NCI-H774 (cell line): ENCODE results near the gene NLRP7.
"Not testable (repeated sequence)": the region's sequence is repeated elsewhere in the genome, so short reads cannot be mapped to it uniquely, and the experiment has no call there.

Experiments
- DNase-seq: peaks from one replicate; lab custom pipeline; 2025; lab: John Stamatoyannopoulos, UW

NLRP7 gene

GRCh38 chr19:54947381-54947780 is at the start of gene NLRP7:
Gene NLRP7 (minus strand): TSS chr19:54947530.
- no peak for DNase-seq

- no peak for DNase-seq
Observed at GRCh38 chr19:54995561-54995960, 48.2 kb upstream of the NLRP7 start.

DNA sequence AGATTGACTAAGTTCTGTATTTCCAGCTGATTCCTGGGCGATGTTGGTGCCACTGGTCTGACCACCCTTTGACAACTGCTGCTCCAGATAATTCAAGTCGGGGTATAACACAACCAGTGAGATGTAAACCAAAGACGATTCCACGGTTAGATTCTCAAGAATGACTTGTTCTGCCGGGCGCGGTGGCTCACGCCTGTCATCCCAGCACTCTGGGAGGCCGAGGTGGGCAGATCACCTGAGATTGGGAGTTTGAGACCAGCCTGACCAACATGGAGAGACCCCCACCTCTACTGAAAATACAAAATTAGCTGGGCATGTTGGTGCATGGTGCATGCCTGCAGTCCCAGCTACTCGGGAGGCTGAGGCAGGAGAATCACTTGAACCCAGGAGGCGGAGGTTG is 42.2 kb upstream of the NLRP7 start:
- DNase-seq: not testable (repeated sequence)

DNA sequence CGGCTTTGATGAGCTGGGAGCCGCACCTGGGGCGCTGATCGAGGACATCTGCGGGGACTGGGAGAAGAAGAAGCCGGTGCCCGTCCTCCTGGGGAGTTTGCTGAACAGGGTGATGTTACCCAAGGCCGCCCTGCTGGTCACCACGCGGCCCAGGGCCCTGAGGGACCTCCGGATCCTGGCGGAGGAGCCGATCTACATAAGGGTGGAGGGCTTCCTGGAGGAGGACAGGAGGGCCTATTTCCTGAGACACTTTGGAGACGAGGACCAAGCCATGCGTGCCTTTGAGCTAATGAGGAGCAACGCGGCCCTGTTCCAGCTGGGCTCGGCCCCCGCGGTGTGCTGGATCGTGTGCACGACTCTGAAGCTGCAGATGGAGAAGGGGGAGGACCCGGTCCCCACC is 35.2 kb upstream of the NLRP7 start:
- DNase-seq: not testable (repeated sequence)

DNA sequence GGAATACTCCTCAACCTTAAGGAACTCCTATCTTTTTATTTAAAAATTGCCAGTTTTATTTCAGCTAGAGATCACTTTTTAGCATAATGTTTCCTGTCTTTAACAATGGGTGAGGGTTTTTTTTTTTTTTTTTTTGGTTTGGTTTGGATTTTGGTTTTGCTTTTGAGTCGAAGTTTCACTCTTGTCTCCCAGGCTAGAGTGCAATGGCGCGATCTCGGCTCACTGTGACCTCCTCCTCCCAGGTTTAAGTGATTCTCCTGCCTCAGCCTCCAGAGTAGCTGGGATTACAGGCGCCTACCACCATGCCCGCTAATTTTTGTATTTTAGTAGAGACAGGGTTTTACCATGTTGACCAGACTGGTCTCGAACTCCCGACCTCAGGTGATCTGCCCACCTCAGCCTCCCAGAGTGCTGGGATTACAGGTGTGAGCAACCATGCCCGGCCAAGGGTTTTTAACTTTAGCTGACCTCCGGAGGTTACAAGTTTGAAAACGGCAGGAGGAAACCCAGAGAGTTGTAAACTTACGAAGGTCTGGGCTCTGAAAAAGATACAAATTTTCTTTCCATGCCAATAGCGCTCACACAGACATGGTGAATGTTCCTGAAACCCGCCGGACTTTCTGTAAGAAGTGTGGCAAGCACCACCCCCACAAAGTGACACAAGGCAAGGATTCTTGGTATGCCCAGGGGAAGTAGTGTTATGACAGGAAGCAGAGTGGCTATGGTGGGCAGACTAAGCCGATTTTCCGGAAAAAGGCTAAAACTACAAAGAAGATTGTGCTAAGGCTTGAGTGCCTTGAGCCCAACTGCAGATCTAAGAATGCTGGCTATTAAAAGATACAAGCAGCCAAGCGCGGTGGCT is 26.1 kb upstream of the NLRP7 start:
- DNase-seq: not testable (repeated sequence)

- DNase-seq: not testable (repeated sequence)
Observed at GRCh38 chr19:54971446-54971845, 24.1 kb upstream of the NLRP7 start.

- DNase-seq: no peak
Observed at GRCh38 chr19:54969647-54970046, 22.3 kb upstream of the NLRP7 start.

DNA sequence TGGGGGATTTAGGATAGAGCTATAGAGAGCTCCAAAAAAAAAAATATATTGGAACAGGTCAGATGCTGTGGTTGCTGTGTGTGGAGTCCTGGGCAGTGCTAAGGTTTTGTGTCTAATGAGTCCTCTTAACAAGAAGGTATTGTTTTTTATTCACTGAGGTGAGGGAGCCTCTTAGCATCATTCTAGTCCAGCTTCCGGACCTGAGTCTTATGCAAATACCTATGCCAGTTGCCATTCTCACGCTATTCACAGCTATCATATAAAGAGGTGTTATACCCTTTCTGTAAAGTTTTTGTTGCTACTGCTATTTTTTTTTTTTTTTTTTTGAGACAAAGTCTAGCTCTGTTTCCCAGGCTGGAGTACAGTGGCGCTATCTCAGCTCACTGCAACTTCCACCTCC is 20.3 kb upstream of the NLRP7 start:
- DNase-seq: no peak

DNA sequence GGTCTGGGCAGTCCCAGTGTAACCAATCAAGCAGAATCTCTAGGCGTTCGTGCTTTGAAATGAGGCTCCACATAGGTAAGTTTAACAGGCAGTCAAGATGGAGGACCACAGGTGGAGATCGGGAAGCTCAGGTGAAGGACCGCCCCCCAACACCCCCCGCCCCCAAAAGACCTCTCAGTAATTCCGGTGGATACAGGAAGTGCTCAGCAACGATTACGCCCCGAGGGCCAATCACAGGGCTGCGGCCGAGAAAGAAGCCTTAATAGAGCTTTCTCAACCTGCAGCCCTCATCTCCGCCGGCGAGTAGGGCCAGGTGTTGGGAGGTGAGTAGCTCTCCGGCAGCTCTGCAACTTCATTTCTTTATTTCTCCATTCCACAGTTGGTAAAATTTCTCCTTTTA is 17.7 kb upstream of the NLRP7 start:
- DNase-seq: not testable (repeated sequence)

- DNase-seq: no peak
Observed at GRCh38 chr19:54959840-54960239, 12.5 kb upstream of the NLRP7 start.

GRCh38 chr19:54955376-54955775 is 8.0 kb upstream of the NLRP7 start:
- DNase-seq: no peak

DNA sequence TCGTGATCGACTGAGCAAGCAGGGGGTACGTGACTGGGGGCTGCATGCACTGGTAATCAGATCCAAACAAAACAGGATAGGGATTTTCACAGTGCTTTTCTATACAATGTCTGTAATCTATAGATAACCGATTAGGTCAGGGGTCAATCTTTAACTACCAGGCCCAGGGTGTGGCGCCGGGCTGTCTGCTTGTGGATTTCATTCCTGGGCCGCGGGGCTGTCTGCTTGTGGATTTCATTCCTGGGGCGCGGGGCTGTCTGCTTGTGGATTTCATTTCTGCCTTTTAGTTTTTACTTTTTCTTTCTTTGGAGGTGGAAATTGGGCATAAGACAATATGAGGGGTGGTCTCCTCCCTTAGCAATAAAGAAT is 6.0 kb upstream of the NLRP7 start:
- not testable (repeated sequence) for DNase-seq

- DNase-seq: no peak
Observed at GRCh38 chr19:54952591-54953344, 5.4 kb upstream of the NLRP7 start.

GRCh38 chr19:54950580-54950979 is 3.2 kb upstream of the NLRP7 start:
- DNase-seq: not testable (repeated sequence)

DNA sequence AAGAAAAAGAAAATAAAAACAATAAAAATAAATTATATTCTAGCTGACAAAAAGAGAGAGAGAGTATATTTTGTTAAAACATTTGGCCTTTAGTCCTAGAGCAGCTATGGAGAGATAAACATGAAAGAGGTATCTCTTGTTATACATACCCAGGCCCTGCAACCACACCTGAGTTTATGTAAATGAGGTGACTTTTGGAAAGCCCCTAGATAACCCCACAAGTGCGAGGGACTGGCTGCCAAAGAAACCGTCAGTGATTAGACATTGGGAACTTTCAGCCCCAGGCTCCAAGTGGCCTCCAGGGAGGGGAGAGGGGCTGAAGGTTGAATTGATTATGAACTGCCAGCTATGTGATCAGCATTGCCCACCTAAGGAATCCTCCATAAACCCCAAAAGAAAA is 2.1 kb upstream of the NLRP7 start:
- no peak for DNase-seq

DNA sequence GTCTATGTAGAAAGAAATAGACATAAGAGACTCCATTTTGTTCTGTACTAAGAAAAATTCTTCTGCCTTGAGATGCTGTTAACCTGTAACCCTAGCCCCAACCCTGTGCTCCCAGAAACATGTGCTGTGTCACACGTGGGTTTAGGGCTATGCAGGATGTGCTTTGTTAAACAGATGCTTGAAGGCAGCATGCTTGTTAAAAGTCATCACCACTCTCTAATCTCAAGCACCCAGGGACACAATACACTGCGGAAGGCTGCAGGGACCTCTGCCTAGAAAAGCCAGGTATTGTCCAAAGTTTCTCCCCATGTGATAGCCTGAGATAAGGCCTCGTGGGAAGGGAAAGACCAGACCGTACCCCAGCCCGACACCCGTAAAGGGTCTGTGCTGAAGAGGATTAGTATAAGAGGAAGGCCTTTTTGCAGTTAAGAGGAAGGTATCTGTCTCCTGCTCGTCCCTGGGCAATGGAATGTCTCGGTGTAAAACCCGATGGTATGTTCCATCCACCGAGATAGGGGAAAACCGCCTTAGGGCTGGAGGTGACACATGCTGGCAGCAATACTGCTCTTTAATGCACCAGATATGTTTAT is 3.5 kb downstream of the NLRP7 start:
- not testable (repeated sequence) for DNase-seq

GRCh38 chr19:54939538-54939937 is 7.8 kb downstream of the NLRP7 start:
- not testable (repeated sequence) for DNase-seq

DNA sequence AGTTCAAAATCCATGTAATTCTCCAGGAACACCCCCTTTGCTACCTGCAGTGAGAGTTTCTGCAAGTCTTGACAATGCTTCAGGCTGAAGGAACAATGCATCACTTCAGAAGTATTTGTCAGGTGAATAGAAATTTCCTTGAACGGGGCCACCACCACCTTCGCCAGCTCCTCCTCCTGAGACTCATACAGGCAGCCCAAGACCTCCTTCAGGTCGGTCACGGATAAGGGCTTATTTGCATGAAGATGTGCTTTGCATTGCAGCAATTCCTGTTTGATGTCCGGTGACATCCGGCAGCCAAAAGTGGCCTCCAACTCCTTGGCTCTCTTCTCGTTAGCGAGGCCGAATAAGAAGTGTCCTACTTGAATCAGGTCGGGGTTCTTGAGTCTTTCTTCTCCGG is 8.4 kb downstream of the NLRP7 start:
- DNase-seq: no peak

DNA sequence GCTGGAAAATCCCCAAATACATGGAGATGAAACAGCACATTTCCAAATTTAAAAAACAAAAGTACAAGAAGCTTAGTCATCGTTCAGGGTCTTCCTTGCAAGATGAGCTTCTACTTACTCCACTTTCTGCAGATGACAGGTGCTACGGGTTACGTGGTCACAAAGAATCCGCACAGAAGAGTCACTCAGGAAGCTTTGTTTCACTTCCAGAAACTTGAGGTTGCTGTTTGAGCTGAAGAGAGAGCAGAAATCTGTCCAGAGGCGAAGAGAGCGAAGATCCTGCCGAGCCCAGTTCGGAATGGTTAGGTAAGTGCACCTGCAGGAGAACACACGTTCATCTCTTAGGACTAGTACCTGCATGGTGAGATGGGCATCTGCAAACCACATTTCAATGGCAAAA is 9.4 kb downstream of the NLRP7 start:
- no peak for DNase-seq

DNA sequence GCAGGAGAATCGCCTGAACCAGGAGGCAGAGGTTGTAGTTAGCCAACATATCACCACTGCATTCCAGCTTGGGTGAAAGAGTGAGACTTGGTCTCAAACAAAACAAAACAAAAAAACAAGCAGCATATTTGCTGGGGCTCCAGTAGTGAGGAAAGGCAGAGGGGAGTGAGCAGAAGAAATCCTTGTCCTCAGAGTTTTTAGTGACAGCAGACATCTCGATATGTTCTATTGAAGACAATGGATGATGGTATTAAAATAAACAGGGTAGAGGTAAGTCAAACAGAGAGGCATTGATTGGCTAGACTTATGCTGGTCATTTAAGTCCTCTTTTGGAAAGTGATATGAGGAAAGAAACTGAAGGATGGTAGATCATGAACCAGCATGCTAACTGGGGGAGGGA is 19.0 kb downstream of the NLRP7 start:
- DNase-seq: no peak

DNA sequence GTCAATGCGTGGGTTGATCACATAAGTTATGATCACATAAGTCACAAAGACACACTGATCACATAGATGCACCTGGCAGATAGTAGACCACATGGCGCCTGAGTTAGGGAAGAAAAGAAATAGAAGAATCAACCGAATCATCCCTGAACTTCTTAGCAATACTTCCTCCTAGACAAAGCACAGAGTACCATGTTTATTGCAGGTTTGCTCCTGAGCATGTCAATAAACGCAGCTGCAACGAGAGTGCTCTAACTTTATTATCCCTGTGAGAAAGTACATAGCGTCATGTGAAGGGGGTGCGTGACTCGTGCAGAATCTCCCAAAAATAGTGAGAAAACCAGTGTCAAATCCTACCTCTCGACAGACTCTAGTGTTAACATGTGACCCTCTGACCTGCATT is 24.1 kb downstream of the NLRP7 start:
- no peak for DNase-seq

DNA sequence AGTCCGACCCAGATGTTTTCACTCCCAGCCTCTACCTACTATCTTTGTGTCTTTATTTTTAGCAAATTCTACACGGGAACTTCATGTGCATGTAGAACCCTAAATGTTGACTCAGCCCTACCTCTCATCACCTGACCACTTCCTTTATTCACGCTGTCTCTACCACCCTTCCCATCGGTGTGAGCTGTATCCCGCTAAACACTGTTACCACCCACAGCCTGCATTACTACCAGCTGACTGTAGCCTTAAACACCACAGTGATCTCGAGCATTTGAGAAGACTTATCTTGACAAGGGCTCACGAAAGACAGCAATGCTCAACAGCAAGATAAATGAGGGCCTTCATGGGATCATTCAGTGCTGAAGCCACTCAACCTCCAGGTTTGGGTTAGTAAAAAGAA is 26.2 kb downstream of the NLRP7 start:
- DNase-seq: no peak
